Suprapubic skin (tissue), 3 donors: ENCODE measurements around the gene KRT76.

Experiments
- CTCF ChIP-seq, 2 donors: fragments of 200-600 bp in 1 of 2; fragments of 450-650 bp in 1 of 2; sonication (generic) in 1 of 2; IDR thresholded peaks; one replicate each; pipeline ENCODE4 v1.5.1; 2016 to 2019; ENCODE audit warnings: antibody characterized with exemption in 2 of 2, mild to moderate bottlenecking in 1 of 2, moderate library complexity in 1 of 2
- POLR2A ChIP-seq, 2 donors: fragments of 450-650 bp; IDR thresholded peaks; one replicate each; pipeline ENCODE4 v1.6.1; 2017; ENCODE audit warnings: antibody characterized with exemption in 2 of 2, mild to moderate bottlenecking in 2 of 2, moderate library complexity in 2 of 2

GRCh38 chr12:52819731-52820510 is 42.8 kb upstream of the KRT76 start:
- TF ChIP-seq POLR2A (IDR thresholded peaks at IDR 0.05) (no peak), CTCF (IDR thresholded peaks at IDR 0.05) (no peak)
